ENCODE measurements around the gene STT3B. TPM values are rescaled to one million over a fixed set of nuclear protein-coding genes. Genes with fewer than 3 reads are reported as not detected.

STT3B gene
- total and polyA plus RNA-seq, 2 of the 13 experiments (the other 11 are each of a cell fraction or from before 2014, with no cell fraction given) = 85.0 to 205 TPM

- TF ChIP-seq ZNF614 (CRISPR knock-in tag; IDR thresholded peaks at IDR 0.05; ENCODE audit: borderline replicate concordance) (peak; percentile 43; the same call in 1 of the 2 replicates), ZNF670 (CRISPR knock-in tag; IDR thresholded peaks at IDR 0.05; ENCODE audit: borderline replicate concordance) (peak; percentile 33; the same call in 1 of the 2 replicates), REL (CRISPR knock-in tag; conservative IDR thresholded peaks at IDR 0.05) (peak; percentile 82; the same call in 1 of the 2 replicates), CREM (IDR thresholded peaks at IDR 0.05) (no peak; the same call in 1 of the 2 replicates), CREM (CRISPR knock-in tag; IDR thresholded peaks at IDR 0.05) (no peak), ZFY (CRISPR knock-in tag; IDR thresholded peaks at IDR 0.05) (peak; percentile 90), BATF2 (CRISPR knock-in tag; IDR thresholded peaks at IDR 0.05) (peak; percentile 89), SKIL (CRISPR knock-in tag; IDR thresholded peaks at IDR 0.05; ENCODE audit: borderline replicate concordance) (peak; percentile 59; the same call in 1 of the 2 replicates), MLLT10 (CRISPR knock-in tag; IDR thresholded peaks at IDR 0.05) (no peak), ZNF879 (CRISPR knock-in tag; IDR thresholded peaks at IDR 0.05) (peak; percentile 63), ZNF547 (CRISPR knock-in tag; IDR thresholded peaks at IDR 0.05) (peak; percentile 99; the same call in 1 of the 2 replicates), SATB2 (CRISPR knock-in tag; IDR thresholded peaks at IDR 0.05) (no peak; the same call in 1 of the 2 replicates), ATM (IDR thresholded peaks at IDR 0.05; ENCODE audit: borderline replicate concordance) (no peak), EEA1 (CRISPR knock-in tag; IDR thresholded peaks at IDR 0.05; ENCODE audit: borderline replicate concordance) (peak; percentile 95), RERE (CRISPR knock-in tag; IDR thresholded peaks at IDR 0.05; ENCODE audit: low read depth) (no peak), SUZ12 (IDR thresholded peaks at IDR 0.05; ENCODE audit: low read depth, low read length) (no peak), SMAD1 (CRISPR knock-in tag; IDR thresholded peaks at IDR 0.05; ENCODE audit: borderline replicate concordance, low read depth) (0 out of 2 replicates have a peak, but pooled peaks have one; percentile 90), ZBTB10 (CRISPR knock-in tag; IDR thresholded peaks at IDR 0.05; ENCODE audit: borderline replicate concordance) (no peak), ELF1 (CRISPR knock-in tag; IDR thresholded peaks at IDR 0.05) (no peak; the same call in 1 of the 2 replicates)
Measured at GRCh38 chr3:31531992-31532586, 636 bp upstream of the STT3B start (continued).
